ENCODE measurements around the gene FGFBP2. TPM values are rescaled to one million over a fixed set of nuclear protein-coding genes. Genes with fewer than 3 reads are reported as not detected.
"Not testable (repeated sequence)": the region's sequence is repeated elsewhere in the genome, so short reads cannot be mapped to it uniquely, and the experiment has no call there.

Gene FGFBP2
- total and polyA plus RNA-seq, 10 of the 15 experiments (the other 5 are each of a cell fraction or from before 2014, with no cell fraction given): 0.23 TPM; not detected in 9

GRCh38 chr4:15917297-15917696 lies 45.7 kb downstream of the FGFBP2 start:
- Histone ChIP-seq H2AFZ (ENCODE audit: control insufficient read depth, low read depth, low read length) (no peak overlapping the region), H3K9me3 (replicated peaks; ENCODE audit: control insufficient read depth, insufficient read depth, low read length) (no peaks in the 10 kb centered on the region), H3K4me1 (ENCODE audit: control insufficient read depth, insufficient read depth, low read length) (no peaks in the 10 kb centered on the region), H3K9ac (ENCODE audit: control insufficient read depth, insufficient read depth, low read length) (no peak overlapping the region), H3K27ac (ENCODE audit: control insufficient read depth, insufficient read depth) (no peak overlapping the region), H3K79me2 (ENCODE audit: control insufficient read depth, insufficient read depth, low read length) (no peaks in the 10 kb centered on the region), H3K4me3 (no peak overlapping the region), H3K4me2 (ENCODE audit: control insufficient read depth, insufficient read depth) (no peak overlapping the region), H4K20me1 (ENCODE audit: control insufficient read depth, insufficient read depth) (no peaks in the 10 kb centered on the region), H3K36me3 (ENCODE audit: control insufficient read depth in 2 of 2, insufficient read depth in 2 of 2, low read length in 1 of 2) (no peaks in the 10 kb centered on the region), H3K27me3 (replicated peaks in 1 of 2; ENCODE audit: control insufficient read depth in 2 of 2, insufficient read depth in 2 of 2, low read length in 1 of 2) (peaks cover 0 to 1% of the 10 kb centered on the region in 2 experiments; a peak in 2 of 4 replicates)
- ChIA-PET CTCF (interaction anchor here (2.5 kb wide), 1 partner anchor 35 kb away, joined by 10 read pairs; no protein-coding TSS in a partner anchor), POLR2A (no interaction called here), RAD21 (ENCODE audit: unreplicated experiment) (no interaction called here), SMC1A (ENCODE audit: uncharacterized antibody, unreplicated experiment) (no interaction called here)
- intact Hi-C loops (cut with micrococcal nuclease; ENCODE audit: unreplicated experiment): no loop called here
- no peak for ATAC-seq
- no peak for FAIRE-seq
- in situ Hi-C loops (cut with MboI): no loop called here
- 20% methylated on average over 2 of the region's 2 CpGs for WGBS (ENCODE audit: insufficient coverage, insufficient replicate concordance, low lambda C conversion rate, missing lambda C conversion rate)
- DNase-seq (ENCODE audit: low read depth, low spot score): no peak
- BruUV-seq (replicated peaks): no TSS peak
- TF ChIP-seq SP1 (IDR thresholded peaks at IDR 0.05; ENCODE audit: low read depth, low read length): no peak
- TF ChIP-seq, protein P1, sequence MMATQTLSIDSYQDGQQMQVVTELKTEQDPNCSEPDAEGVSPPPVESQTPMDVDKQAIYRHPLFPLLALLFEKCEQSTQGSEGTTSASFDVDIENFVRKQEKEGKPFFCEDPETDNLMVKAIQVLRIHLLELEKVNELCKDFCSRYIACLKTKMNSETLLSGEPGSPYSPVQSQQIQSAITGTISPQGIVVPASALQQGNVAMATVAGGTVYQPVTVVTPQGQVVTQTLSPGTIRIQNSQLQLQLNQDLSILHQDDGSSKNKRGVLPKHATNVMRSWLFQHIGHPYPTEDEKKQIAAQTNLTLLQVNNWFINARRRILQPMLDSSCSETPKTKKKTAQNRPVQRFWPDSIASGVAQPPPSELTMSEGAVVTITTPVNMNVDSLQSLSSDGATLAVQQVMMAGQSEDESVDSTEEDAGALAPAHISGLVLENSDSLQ (IDR thresholded peaks at IDR 0.05): no peak
- TF ChIP-seq, protein P2, sequence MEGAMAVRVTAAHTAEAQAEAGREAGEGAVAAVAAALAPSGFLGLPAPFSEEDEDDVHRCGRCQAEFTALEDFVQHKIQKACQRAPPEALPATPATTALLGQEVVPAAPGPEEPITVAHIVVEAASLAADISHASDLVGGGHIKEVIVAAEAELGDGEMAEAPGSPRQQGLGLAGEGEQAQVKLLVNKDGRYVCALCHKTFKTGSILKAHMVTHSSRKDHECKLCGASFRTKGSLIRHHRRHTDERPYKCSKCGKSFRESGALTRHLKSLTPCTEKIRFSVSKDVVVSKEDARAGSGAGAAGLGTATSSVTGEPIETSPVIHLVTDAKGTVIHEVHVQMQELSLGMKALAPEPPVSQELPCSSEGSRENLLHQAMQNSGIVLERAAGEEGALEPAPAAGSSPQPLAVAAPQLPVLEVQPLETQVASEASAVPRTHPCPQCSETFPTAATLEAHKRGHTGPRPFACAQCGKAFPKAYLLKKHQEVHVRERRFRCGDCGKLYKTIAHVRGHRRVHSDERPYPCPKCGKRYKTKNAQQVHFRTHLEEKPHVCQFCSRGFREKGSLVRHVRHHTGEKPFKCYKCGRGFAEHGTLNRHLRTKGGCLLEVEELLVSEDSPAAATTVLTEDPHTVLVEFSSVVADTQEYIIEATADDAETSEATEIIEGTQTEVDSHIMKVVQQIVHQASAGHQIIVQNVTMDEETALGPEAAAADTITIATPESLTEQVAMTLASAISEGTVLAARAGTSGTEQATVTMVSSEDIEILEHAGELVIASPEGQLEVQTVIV (IDR thresholded peaks at IDR 0.05; ENCODE audit: borderline replicate concordance, partially characterized antibody): no peak
- no peak for TF ChIP-seq SREBF1 (IDR thresholded peaks at IDR 0.05; ENCODE audit: low read length)
- no peak for TF ChIP-seq BRCA1 (IDR thresholded peaks at IDR 0.05; ENCODE audit: low read depth, low read length)
- TF ChIP-seq SREBF2 (IDR thresholded peaks at IDR 0.05; ENCODE audit: low read length): no peak
- TF ChIP-seq ZNF207 (IDR thresholded peaks at IDR 0.05; ENCODE audit: borderline replicate concordance): no peak
- TF ChIP-seq, protein P3, sequence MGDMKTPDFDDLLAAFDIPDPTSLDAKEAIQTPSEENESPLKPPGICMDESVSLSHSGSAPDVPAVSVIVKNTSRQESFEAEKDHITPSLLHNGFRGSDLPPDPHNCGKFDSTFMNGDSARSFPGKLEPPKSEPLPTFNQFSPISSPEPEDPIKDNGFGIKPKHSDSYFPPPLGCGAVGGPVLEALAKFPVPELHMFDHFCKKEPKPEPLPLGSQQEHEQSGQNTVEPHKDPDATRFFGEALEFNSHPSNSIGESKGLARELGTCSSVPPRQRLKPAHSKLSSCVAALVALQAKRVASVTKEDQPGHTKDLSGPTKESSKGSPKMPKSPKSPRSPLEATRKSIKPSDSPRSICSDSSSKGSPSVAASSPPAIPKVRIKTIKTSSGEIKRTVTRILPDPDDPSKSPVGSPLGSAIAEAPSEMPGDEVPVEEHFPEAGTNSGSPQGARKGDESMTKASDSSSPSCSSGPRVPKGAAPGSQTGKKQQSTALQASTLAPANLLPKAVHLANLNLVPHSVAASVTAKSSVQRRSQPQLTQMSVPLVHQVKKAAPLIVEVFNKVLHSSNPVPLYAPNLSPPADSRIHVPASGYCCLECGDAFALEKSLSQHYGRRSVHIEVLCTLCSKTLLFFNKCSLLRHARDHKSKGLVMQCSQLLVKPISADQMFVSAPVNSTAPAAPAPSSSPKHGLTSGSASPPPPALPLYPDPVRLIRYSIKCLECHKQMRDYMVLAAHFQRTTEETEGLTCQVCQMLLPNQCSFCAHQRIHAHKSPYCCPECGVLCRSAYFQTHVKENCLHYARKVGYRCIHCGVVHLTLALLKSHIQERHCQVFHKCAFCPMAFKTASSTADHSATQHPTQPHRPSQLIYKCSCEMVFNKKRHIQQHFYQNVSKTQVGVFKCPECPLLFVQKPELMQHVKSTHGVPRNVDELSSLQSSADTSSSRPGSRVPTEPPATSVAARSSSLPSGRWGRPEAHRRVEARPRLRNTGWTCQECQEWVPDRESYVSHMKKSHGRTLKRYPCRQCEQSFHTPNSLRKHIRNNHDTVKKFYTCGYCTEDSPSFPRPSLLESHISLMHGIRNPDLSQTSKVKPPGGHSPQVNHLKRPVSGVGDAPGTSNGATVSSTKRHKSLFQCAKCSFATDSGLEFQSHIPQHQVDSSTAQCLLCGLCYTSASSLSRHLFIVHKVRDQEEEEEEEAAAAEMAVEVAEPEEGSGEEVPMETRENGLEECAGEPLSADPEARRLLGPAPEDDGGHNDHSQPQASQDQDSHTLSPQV (IDR thresholded peaks at IDR 0.05): no peak
- TF ChIP-seq YY1 (IDR thresholded peaks at IDR 0.05; ENCODE audit: low read depth, low read length): no peak
- no peak for TF ChIP-seq PAX8 (IDR thresholded peaks at IDR 0.05)
- TF ChIP-seq KLF5 (IDR thresholded peaks at IDR 0.05; ENCODE audit: partially characterized antibody): no peak
- TF ChIP-seq BACH1 (IDR thresholded peaks at IDR 0.05; ENCODE audit: borderline replicate concordance): no peak

- ChIA-PET SMC1A (ENCODE audit: uncharacterized antibody, unreplicated experiment) (interaction anchor here (0.6 to 1.2 kb wide), 2 partner anchors 124 to 407 kb away, joined by 3 read pairs; no protein-coding TSS in a partner anchor), CTCF (interaction anchor here (2.5 kb wide), 1 partner anchor 34 kb away, joined by 10 read pairs; no protein-coding TSS in a partner anchor)
- FAIRE-seq: not testable (repeated sequence)
These were observed 46.6 kb downstream of the FGFBP2 start for GRCh38 chr4:15916358-15916757.

More at GRCh38 chr4:15916358-15916757, 46.6 kb downstream of the FGFBP2 start:
- H3K27ac ChIP-seq (ENCODE audit: control insufficient read depth, insufficient read depth); H3K79me2 ChIP-seq (ENCODE audit: control insufficient read depth, insufficient read depth, low read length); in situ Hi-C loops (cut with MboI); H3K36me3 ChIP-seq (ENCODE audit: control insufficient read depth in 2 of 2, insufficient read depth in 2 of 2, low read length in 1 of 2); POLR2A ChIA-PET; RAD21 ChIA-PET (ENCODE audit: unreplicated experiment); DNase-seq (ENCODE audit: low read depth, low spot score); H3K9me3 ChIP-seq (replicated peaks; ENCODE audit: control insufficient read depth, insufficient read depth, low read length); H3K9ac ChIP-seq (ENCODE audit: control insufficient read depth, insufficient read depth, low read length); H3K4me2 ChIP-seq (ENCODE audit: control insufficient read depth, insufficient read depth); intact Hi-C loops (cut with micrococcal nuclease; ENCODE audit: unreplicated experiment); H3K27me3 ChIP-seq (replicated peaks in 1 of 2; ENCODE audit: control insufficient read depth in 2 of 2, insufficient read depth in 2 of 2, low read length in 1 of 2); H3K4me3 ChIP-seq; H2AFZ ChIP-seq (ENCODE audit: control insufficient read depth, low read depth, low read length); H4K20me1 ChIP-seq (ENCODE audit: control insufficient read depth, insufficient read depth); ATAC-seq; H3K4me1 ChIP-seq (ENCODE audit: control insufficient read depth, insufficient read depth, low read length); BruUV-seq (replicated peaks): not testable (repeated sequence)
- WGBS (ENCODE audit: insufficient coverage, insufficient replicate concordance, low lambda C conversion rate, missing lambda C conversion rate): 62% methylated on average over 9 of the region's 9 CpGs

Data from GM12878 (cell line).